NCI-H1092 (cell line): ENCODE data around the gene ATP5PO.
"Not testable (repeated sequence)": the region's sequence is repeated elsewhere in the genome, so short reads cannot be mapped to it uniquely, and the experiment has no call there.

Experiments
- DNase-seq: peaks from one replicate; lab custom pipeline; 2025; lab: John Stamatoyannopoulos, UW

ATP5PO gene

DNA sequence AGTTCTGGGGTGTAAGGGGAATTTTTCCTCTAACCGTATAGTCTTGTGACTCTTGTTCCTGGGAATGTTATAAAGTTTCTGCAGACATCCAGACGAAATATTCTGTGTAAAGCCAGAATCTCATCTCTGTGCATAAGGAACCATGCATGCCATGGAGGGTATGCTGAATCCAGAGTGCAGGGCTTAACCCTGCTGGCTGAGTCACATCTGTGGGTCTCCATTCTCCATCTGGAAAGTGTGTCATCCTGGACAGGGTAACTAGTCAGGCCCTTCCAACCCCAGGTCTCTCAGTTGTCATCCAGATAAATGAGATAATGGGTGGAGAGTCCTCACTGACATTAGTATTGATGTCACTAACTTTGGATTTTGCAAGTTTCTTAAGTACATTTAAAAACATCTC lies 48.8 kb downstream of the ATP5PO start:
- DNase-seq, result no peak

DNA sequence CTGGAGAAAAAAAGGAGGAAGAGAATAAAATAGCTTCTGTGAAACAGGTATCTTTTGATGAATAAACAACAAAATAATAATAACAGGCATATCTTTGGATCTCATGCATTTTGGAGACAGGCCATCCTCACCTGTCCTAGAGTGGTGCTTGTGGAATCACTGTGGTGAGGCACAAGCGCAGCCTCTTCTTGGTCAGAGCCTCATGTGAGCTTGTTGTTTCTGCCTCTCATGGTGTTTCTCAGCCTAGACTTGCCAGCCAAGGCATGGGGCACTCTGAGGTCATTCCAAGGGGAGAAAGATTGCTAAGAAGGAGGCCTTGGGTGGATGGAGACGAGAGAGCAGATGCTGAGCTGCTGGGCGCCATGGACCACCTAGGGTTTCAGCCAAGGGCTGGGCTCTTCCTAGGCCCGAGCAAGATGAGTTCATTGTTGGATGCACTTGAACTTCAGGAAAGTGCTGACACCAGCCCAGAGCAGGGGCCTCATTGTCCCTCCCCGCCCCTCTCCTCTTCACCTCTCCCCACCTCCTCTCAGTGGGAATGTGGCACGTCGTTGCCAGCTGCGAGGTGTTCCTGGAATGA lies 49.5 kb downstream of the ATP5PO start:
- no peak for DNase-seq

DNA sequence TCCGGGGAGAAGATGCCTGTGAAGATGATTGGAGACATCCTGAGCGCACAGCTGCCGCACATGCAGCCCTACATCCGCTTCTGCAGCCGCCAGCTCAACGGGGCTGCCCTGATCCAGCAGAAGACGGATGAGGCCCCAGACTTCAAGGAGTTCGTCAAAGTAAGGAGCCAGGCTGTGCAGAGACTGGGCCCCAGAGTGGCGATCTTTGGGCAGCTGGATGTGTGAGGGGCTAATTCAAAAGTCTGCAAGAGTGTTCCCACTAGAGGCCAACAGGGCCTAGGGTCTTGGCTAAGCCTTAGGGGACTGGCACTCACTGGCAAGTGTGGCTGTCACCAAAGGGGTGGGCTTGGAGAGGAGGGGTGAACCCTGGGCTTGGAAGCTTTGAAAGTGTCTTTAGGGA lies 50.4 kb downstream of the ATP5PO start:
- no peak for DNase-seq

DNA sequence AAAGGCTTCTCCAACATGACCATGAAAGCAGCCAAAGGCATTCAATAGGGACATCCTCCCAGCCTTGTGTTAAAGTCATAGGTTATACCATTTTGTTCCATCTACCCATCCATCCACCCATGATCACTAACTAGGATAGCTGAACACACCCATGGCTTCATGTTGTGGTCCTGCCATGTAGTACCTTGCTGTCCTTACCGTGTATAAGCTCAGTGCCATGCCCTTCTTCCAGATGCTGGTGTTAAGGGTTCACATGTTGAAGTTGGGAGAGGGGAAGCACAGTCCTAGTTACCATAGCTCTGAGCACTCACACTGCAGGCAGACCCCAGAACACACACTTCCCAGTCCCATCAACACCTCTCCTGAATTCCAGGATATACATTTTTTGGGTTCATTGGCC lies 51.5 kb downstream of the ATP5PO start:
- no peak for DNase-seq

DNA sequence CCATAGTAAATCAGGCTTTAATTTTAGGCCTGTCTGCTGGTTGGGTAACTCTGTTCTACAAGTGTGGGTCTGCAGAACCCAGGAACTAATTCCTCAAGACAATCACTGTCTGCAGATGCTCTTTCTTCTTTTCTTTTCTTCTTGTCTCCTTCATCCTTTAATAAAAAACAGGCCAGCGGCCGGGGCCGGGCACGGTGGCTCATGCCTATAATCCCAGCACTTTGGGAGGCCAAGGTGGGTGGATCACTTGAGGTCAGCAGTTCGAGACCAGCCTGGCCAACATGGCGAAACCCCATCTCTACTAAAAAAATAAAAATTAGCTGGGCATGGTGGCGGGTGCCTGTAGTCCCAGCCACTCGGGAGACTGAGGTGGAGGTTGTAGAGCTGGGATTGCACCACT lies 52.4 kb downstream of the ATP5PO start:
- DNase-seq, result not testable (repeated sequence)

DNA sequence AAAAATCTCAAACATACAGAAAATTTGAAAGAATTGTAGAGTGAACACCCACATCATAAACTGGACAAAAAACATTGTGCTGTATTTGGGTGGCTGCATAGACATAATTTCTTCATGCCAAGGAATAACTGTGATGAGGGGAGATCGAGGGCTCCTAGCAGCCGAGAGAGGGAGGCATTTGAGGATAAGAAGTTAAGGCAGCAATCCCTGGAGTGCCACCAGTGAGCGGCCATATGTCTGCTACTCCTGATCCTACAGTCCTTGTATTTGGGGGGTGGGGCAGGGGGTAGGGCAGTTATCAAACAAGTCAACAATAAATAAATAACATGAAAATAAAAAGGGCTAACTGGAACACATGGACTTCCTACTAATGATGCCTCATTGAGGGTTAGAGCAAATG lies 54.5 kb downstream of the ATP5PO start:
- DNase-seq, result no peak

DNA sequence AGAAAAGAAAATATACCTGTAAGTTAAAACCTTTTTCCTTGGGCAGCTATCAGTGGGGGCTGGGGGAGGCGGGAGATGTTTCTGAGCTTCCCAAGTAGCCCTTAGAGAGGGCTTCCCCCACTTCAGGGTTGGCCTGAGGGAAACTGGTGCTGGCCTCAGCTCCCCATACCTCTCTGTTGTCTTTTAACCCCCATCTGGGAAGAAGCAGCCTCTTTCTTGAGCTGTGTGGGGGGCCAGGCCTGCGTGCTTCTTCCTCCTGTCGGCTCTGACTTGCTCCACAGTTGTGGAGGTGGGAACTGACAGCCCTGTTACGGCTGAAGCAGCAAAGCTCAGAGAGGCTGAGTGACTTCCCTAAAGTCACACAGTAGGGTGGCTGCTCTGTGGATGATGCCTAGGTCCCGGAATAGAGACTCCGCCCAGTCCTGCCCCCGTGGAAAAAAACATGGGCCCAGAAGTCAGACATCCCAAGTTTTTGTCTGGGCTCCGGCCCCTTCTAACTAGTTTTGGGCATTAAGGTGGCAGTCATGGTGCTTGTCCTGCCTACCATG lies 55.2 kb downstream of the ATP5PO start:
- no peak for DNase-seq

DNA sequence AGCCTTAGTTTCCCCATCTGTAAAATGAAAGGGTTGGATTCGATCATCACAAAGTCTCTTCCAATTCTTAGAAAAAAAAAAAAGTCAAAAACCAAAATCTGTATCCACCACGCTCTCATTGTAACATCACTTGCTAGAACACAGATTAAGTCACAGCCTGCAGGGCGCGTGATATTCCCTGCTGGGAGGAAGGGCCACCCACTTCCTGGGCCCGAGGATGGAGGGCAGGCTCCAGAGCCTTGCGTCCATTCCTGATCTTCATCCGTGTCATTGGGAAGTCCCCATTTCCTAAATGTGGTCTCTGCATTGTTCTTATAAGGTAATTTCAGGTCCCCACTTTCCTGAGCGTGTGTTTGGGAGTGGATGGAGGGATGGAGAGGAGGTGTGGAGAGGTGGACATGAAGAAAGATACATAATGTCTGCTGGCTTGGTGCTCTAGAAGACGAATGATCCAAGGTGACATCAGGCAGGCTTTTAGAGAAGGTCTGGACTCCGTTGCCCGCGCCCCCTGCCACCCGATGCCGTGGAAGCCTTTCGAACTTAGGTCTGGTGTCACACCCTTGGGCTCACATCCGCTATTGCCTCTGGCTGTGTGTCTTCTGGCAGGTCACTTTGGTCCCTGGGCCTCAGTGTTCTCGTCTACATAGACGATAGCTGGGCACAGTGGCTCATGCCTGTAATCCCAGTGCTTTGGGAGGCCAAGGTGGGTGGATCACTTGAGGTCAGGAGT lies 56.1 kb downstream of the ATP5PO start:
- DNase-seq, result no peak

DNA sequence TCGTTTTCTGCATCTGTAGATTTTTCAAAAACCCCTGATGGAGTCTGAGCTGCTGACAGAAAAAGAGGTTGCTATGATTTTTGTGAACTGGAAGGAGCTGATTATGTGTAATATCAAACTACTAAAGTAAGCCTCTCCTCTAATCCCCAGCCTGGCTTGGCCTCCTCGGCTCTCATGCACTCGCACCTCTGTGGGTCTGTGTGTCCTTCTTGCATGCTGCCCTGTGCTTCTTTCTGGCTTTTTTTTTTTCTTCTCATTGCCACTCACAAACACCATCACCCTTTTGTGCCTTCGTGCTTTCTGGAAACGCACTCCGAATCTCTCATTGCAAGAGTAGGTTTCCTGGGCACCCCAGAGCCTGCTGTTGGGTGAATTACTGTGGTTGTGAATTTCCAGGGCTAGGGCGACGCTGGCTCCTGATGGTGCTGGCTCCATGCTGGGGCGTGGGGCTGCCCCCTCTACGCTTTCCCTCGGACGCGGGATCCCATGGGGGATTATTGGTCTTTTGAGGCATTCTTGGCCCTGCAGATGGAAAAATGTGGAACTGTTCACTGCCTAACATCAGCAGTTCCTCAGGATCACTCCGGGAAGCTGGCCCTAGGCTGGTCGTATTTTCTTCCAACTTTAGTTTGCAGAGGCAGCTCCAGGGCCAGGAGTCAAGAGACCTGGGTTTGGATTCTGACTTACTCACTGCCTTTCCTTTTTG lies 56.8 kb downstream of the ATP5PO start:
- DNase-seq, result no peak

DNA sequence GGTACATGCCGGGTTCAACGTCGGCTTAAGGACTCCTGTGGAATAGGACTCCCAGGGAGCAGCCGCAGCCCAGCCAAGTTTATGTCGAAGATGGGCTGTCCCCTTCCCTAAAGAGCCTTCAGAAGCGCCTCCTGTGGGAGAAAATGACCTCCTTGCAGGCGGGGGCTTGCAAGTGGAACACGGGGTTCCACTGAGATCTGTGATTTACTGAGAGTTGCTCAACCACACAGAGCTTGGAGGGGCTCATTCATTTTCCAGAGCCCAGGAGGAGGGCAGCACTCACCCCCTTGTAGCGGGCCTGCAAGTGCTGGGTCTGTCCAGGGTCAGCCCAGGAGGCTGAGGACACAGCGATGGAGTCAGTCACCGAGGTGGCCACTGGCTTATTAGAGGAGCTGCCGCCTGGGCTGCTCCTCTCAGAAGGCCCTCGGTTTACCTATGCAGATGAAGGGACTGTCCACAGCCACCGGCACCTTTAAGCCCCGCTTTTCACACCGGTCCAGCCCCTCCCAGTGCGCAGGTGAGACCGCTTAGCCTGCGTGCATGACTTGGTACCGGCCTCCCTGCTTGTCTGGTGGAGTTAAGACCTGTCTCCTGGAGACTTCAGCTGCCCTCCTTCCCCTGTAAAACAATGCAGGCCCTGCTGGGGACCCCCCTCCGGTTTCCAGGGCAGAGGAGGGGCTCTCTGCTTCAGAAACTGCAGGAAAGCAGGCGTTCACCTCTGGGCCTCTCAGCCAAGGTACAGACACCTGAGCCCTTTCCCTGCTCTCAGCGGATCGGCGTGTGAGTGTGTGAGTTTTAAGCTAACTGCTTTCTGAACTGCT lies 57.5 kb downstream of the ATP5PO start:
- DNase-seq, result no peak

DNA sequence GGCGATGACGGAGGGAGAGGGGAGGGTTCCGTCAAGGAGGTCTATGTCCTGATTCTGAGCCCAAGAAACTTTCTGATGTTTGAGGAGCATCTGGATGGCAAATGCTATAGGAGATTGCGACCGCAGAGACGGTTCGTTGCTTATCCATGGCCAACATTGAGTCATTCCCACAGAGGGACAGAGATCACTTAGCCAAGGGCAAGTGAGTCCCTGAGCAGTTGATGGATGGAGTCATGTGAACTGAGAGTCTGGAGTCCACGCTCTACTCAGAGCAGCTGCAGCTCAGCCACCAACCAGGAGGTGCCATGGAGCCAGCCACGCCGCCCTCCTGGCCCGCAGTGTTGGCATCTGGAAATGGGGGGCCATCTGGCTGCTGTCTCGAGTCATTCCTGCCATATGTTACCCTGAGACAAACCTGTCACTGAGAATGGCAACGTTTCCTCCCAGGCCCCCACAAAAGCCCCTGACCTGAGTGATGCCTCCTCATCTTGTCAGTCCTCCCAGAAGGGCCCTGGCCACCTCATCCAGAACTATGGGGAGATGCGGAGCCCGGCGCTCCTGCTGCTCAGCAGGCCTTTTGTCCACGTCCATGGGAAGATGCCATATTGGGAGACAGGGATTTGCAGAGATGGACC lies 58.6 kb downstream of the ATP5PO start:
- no peak for DNase-seq

DNA sequence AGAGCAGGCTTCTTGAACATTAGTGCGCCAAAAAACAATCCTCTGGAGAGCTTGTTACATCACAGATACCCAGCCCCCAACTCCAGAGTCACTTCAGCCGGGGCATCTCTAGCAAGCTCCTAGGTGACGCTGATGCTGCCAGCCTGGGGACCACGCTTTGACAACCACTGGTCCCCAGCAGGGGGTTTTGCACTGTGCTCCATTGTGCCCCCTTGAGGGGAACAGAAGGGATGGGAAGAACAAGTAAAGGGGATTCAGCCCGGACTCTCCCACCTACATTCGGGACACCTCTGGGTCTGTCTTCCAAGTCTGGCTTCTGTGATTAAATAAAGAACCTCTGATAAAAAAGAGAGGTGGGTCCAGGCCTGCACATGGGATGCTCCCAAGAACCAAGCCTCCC lies 60.4 kb downstream of the ATP5PO start:
- DNase-seq, result no peak

DNA sequence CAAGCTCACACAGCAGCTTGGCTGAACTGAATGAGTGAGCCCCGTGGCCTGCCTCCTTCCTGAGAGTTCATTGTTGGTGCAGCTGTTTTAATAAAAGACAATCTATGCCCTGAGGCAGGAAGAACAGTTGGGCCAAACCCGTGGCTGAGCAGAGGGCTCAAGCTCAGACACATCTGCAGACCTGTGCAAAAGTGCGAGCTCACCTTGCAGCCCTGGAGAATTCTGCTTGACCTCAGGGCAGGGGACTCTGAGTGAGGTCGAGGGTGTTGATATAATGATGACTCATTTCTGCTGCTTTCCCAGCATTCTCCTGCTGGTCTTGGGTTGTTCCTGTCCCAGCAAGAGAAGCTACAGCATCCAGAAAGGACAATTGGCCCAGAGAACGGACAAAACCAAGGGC lies 61.0 kb downstream of the ATP5PO start:
- DNase-seq, result no peak
